NCI-H510A (cell line): ENCODE data around the gene MSH4.
"Not testable (repeated sequence)": the region's sequence is repeated elsewhere in the genome, so short reads cannot be mapped to it uniquely, and the experiment has no call there.

ENCODE experiments used
- DNase-seq: peaks from one replicate; lab custom pipeline; 2025; lab: John Stamatoyannopoulos, UW

Gene MSH4

DNA sequence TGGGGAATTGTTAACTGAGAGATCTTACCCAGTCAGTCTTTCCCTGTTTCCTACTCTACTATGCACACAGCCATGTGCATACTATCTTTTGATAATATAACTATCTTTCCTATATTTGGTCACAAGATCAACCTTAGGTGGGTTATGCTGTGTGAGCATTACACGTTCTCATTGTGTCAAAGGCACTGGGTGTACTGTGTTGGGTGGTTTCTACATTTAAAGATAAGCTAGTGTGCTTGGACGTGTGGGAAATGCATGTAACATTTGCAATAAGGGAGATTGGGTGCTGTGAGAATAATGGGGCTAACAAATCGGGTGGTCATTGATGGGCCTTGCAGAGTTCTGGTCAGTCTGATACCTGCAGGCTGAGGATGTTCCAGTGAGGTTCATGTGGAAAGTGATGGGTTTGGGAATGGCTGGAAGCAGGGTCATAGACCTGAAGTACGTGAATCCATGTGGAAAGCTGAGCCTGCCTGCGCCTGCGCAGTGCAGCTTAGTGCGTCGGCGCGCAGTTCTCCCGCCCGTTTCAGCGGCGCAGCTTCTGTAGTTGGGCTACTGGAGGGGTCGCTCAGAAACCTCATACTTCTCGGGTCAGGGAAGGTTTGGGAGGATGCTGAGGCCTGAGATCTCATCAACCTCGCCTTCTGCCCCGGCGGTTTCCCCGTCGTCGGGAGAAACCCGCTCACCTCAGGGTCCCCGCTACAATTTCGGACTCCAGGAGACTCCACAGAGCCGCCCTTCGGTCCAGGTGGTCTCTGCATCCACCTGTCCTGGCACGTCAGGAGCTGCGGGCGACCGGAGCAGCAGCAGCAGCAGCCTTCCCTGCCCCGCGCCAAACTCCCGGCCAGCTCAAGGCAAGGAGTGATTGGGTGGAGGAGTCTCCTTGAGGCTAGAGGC is at the start of gene MSH4:
Gene MSH4 (plus strand): TSS at position 507 of the 897 bp plus-strand sequence. CDS start 104 bp downstream, at position 611.
- DNase-seq = peak; percentile 61

DNA sequence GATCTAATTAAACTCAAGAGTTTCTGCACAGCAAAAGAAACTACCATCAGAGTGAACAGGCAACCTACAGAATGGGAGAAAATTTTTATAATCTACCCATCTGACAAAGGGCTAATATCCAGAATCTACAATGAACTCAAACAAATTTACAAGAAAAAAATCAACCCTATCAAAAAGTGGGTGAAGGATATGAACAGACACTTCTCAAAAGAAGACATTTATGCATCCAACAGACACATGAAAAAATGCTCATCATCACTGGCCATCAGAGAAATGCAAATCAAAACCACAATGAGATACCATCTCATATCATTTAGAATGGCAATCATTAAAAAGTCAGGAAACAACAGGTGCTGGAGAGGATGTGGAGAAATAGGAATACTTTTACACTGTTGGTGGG is 39.5 kb upstream of the MSH4 start:
- DNase-seq = not testable (repeated sequence)

DNA sequence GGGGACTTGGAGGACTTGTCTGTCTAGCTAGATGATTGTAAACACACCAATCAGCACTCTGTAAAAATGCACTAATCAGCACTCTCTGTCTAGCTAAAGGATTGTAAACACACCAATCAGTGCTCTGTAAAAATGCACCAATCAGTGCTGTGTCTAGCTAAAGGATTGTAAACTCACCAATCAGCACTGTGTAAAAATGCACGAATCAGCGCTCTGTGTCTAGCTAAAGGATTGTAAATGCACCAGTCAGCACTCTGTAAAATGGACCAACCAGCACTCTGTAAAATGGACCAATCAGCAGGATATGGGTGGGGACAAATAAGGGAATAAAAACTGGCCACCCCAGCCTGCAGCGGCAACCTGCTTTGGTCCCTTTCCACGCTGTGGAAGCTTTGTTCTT is 38.1 kb upstream of the MSH4 start:
- DNase-seq = peak; percentile 1

DNA sequence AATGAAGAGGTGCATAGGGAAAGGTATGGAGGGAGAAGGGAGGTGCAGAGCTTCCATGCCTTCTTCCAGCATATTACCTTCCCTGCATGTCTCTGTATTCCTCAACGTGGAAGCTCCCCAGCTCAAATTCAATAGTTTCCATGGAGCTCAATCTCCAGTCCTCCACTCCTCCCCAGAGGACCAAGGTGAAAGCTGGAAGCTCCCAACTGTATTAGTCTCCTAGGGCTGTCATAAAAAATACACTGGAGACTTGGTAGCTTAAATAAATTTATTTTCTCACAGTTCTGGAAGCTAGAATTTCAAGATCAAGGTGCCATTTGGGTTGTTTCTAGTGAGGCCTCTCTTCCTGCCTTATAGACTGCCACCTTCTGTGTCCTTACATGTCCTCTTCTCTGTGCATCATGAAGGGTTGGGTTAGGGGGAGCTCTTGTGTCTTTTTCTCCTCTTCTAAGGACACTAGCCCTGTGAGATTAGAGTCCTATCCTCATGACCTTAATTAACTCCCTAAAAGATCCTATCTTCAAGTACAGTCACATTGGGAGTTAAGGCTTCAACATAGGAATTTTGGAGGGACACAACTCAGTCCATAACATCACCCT is 32.5 kb upstream of the MSH4 start:
- no peak for DNase-seq

DNA sequence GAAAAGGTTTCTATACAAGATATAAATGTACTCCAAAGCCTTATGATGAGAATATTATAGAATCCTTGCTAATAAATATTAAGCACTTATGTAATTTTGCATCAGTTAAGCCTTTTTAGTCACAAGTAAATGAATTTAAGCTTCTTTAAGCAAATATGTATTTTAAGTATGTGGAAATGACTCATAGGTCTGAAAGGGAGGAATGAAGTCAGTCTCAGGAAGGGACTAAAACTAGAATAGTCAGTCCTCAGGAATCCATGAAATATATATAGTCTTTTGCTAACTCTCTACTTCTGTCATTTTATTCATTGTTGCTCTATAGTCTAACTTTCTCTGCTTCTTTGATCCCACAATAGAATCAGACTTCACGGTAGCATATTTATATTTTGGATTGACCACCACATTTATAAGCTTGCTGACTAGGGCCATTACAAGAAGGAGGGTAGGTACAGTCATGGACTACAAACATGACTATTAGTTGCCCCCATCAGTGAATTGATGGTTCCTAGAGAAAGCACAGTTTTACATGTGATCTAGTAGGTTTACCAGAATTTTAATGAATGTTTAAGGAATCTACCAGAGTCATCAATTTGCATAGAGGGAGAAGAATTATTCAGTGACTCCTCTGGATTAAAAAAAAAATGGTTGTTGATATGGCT is 30.9 kb upstream of the MSH4 start:
- DNase-seq = no peak

DNA sequence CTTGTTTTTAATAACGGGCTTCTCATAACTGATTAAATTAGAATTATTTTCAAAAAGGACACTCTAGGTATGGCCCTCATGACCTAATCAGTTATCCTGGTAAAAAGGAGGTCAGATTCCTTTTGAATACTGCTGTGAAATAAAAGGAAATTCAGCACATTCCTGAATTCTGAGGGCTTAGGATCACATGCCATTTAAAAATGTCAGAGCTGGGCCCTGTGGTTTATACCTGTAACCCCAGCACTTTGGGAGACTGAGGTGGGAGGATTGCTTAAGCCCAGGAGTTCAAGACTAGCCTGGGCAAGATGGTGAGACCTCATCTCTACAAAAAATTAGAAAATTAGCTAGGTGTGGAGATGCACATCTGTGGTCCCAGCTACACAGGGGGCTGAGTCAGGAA is 28.7 kb upstream of the MSH4 start:
- DNase-seq = no peak

DNA sequence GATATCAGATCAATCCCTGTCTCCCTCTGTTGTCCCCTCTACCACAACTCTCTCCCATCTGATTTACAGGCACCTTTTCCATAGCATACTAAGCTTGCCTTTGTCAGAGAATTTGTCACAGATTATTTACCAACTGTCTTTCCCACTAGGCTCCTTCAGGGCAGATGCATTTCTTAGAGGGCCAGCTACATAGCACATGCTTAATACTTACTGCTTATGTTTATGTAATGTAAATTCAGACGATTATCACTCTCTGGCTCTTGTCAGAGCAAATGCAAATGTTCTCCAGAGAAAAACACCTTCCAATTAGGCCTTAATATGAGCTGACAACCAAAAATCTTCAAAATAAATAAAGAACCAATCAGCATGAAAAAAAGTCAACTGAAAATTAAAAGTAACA is 25.9 kb upstream of the MSH4 start:
- no peak for DNase-seq

DNA sequence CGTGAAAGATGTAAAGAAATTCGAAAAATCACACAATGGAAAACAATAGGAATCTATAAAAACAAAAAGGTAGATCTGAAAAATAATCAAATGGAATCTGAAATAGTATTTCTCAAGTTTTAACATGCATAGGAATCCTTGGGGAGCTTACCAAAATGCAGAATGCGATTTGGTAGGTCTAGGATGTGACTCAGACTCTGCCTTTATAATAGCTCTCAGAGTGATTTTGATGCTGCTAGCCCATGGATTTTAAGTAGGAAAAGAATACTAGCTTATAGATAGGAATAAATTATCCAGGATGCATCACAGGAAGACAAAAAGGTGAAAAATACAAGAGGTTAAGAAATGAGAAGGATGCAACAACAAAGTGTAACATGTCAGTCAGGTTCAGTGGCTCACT is 24.7 kb upstream of the MSH4 start:
- DNase-seq = no peak

DNA sequence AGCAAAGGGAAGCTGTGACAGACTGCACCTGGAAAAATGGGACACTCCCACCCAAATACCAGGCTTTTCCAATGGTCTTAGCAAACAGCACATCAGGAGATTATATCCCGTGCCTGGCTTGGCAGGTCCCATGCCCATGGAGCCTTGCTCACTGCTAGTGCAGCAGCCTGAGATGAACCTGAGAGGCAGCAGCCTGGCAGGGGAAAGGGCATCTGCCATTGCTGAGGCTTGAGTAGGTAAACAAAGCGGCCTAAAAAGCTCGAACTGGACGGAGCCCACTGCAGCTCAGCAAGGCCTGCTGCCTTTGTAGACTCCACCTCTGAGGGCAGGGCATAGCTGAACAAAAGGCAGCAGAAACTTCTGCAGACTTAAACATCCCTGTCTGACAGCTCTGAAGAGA is 18.9 kb upstream of the MSH4 start:
- not testable (repeated sequence) for DNase-seq

DNA sequence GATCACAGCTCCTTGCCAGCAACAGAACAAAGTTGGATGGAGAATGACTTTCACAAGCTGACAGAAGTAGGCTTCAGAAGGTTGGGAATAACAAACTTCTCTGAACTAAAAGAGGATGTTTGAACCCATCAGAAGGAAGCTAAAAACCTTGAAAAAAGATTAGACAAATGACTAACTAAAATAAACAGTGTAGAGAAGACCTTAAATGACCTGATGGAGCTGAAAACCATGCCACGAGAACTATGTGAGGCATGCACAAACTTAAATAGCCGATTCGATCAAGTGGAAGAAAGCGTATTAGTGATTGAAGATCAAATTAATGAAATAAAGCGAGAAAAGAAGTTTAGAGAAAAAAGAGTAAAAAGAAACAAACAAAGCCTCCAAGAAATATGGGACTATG is 18.0 kb upstream of the MSH4 start:
- DNase-seq = not testable (repeated sequence)

DNA sequence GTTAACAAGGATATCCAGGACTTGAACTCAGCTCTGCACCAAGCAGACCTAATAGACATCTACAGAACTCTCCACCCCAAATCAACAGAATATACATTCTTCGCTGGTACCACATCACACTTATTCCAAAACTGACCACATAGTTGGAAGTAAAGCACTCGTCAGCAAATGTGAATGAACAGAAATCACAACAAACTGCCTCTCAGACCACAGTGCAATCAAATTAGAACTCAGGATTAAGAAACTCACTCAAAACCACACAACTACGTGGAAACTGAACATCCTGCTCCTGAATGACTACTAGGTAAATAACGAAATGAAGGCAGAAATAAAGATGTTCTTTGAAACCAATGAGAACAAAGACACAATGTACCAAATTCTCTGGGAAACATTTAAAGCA is 16.5 kb upstream of the MSH4 start:
- DNase-seq = not testable (repeated sequence)

DNA sequence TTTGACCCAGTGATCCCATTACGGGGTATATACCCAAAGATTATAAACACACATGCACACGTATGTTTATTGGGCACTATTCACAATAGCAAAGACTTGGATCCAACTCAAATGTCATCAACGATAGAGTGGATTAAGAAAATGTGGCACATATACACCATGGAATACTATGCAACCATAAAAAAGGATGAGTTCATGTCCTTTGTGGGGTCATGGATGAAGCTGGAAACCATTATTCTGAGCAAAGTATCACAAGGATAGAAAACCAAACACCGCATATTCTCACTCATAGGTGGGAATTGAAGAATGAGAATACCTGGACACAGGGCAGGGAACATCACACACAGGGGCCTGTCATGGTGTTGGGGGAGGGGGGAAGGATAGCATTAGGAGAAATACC is 12.8 kb upstream of the MSH4 start:
- DNase-seq = not testable (repeated sequence)

DNA sequence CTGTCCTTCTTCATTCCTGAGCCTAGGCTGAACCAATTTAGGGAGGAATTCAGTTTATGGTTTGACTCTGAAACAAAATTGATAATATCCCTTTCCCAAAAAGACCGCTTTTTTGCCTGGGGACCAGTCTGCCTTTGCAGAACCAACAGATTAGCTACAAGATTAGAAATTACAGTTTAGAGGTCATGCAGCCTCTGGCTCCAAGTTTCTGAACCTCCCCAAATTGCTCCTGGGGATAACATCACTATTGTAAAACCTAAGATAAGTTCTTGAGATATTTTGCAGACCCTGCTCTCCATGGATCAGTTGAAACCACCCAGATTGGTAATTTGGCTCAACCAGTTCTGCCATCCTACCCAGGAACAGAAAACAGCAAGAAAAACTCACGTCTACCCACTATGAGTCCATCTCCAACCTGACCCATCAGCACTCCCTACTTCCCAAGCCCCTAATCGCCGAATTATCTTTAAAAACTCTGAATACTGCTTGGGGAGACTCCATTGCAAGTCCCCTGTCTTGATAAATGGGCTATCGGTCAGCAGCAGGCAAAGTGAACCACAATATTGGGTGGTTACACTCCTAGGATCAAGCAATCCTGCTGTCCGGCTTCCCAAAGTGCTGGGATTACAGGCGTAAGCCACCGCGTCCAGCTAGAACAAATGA is 11.2 kb upstream of the MSH4 start:
- DNase-seq = no peak

DNA sequence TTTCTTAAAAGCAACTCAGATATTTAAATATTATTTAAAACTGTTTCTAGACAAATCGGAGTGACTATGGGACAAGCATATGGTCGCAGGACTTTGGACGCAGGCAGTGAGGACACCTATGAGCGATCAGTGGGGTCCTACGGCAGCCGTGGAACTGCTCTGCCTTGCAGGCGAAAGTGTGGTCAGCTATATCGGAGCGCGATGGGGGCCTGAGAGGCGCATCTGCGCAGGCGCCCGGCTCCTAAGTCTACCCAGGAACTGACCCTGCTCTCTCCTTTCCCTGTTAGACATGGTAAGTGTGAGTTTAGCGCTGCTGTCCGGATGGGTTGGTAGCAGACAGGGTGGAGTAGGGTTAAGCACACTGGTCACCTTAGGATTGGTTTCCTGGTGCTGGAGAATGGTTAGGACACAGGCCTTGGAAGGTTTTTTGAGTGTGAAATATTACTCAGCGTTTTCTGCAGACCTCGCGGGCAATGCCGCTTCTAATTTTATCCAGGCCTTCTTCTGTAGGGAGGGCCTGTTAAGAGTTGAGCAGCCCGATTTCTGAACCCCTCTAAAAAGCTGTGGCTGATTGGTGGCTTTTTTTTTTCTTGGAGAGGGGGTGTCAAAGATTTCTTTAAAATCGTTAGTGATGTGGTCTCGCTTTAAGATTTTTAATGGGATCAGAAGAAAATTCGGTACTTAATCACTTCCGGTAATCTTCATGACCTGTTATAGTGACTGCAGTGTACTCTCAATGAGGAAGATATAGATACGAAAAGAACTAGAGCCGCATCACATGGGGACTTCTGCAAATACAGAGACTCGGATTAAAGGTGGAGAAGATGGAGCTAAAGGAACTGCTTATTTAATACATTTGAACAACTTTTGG is 10.5 kb upstream of the MSH4 start, which contains the start of gene RABGGTB:
Gene RABGGTB (plus strand): TSS at position 274 of the 871 bp plus-strand sequence. CDS start 16 bp downstream, at position 290.
- peak; percentile 97 for DNase-seq

DNA sequence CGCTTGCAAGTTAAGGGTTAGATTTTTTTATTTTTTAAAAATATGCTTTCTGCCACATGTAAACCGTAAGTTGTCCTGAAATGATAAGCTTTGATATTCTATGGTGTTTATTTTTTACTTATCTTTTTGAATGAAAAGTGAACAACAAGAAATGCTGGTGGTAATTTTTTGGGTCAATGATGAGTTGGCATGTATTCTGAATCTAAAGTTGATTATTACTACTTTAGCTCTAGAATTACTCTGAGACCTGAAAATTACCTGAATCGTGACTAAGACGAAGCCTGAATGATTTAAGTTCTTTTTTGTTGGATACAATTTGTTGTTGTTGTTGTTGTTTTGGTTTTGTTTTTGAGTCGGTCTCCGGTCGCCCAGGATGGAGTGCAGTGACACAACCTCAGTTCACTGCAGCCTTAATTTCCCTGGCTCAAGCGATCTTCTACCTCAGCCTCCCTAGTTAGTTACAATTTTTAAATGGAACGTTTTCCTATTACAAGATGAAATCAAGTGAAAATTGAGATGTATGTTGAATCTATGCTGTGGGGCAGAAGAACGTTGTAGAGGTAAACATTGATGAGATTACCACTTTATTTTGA is 9.7 kb upstream of the MSH4 start:
- DNase-seq = no peak

DNA sequence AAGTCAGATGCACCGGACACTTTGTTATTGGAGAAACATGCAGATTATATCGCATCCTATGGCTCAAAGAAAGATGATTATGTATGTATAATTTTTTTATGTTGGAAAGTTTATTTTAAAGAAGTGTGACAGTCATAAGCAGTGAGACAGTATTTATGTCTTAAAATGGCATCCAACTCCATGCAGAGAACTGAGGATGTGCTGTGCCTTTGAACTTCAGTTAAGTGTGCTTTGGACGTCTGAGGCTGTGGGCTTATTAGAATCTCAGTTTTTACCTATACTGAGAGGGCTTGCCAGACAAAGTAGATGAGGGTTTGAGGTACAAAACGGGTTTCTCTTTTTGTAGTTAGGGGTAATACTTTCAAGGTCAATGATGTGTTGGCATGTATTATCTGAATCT is 9.2 kb upstream of the MSH4 start:
- no peak for DNase-seq

DNA sequence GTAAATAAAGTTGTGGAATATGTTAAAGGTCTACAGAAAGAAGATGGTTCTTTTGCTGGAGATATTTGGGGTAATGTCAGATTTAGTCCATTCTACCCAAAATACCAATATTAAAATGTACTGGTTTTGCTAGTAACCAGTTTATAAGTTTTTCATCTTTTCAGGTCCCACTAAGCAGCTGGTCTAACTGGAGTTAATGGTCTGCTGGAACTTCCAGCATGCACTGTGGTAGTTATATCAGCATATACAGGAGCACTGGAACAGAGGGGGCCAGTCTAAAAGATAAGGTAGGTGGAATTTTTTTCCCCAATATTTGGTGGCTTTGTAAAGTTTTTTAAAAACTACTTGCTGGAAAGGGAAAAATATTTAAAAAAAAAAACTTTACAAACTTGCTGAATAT is 6.7 kb upstream of the MSH4 start:
- DNase-seq = no peak

DNA sequence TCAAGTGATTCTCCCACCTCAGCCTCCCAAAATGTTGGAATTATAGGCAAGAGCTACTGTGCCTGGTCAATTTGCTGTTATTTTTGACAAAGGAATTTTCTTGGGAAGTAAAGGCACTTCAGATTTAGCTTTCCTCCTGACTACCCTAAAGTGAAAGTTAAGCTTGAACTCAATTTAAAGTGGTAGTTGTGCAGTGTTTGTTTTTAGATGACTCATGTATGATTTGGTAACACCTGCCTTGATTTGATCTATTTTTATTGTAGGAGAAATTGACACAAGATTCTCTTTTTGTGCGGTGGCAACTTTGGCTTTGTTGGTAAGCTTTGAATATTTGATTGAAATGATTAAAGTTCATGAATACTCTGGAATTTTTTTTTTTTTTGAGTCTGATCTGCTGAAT is 5.7 kb upstream of the MSH4 start:
- DNase-seq = no peak

DNA sequence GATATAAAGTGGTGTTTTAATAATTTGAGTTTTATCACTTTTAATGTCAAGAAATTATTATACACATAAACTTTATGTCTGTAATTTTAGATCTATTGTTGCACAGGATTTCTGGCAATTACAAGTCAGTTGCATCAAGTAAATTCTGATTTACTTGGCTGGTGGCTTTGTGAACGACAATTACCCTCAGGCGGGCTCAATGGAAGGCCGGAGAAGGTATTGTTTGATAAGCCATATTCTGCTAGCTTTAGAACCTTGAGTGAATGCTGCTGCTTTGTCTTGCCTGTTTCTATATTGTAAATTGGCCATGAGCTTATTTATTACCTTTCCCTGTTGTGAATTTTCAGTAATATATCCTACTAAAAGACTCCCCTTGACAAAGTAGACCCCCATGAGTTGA is 4.6 kb upstream of the MSH4 start:
- no peak for DNase-seq

DNA sequence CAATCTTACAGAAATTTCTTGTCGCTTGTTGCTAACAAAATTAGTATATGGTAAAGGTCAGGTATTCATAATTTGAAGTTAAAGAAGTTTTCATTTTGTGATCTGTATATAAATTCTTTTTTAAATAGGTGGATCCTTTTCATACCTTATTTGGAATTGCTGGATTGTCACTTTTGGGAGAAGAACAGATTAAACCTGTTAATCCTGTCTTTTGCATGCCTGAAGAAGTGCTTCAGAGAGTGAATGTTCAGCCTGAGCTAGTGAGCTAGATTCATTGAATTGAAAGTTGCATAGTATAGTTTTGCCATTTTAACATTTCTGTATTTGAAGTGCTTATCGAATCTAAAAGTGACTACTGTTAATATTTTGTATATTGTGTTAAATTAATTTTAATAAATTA is 2.3 kb upstream of the MSH4 start:
- no peak for DNase-seq

DNA sequence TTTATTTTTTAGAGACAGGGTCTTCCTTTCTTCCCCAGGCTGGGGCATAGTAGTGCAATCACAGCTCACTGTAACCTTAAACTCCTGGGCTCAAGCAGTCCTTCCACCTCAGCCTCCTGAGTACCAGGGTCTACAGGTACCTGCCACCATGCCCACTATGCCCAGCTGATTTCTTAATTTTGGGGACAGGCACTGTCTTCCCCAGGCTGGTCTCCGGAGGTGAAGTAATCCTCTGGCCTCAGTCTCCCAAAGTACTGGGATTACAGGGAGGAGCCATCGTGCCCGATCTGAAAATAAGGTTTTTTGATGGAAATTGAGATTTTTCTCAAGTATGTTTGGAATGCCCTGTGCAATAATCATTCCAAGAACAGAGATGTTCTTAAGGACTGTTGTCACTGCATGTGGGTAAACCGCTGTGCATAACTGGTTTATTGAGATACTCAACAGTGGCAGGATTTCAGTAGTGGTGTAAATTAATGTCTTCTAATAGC is 934 bp upstream of the MSH4 start:
- no peak for DNase-seq
